ENCODE results near the gene CNGA2. TPM values are rescaled to one million over a fixed set of nuclear protein-coding genes. Genes with fewer than 3 reads are reported as not detected.

Gene CNGA2
- total RNA-seq, 2 experiments from 2014 or later = not detected

GRCh38 chrX:151703487-151703886 is 31.1 kb upstream of the CNGA2 start:
- intact Hi-C loops (cut with DNase I, micrococcal nuclease) = no loop called here
- no peak overlapping the region for H3K4me3 Mint-ChIP-seq
- Histone ChIP-seq H3K9me3 (ENCODE audit: control insufficient read depth in 1 of 2, insufficient read depth in 1 of 2, low read length in 2 of 2) (no peaks in the 10 kb centered on the region), H3K36me3 (ENCODE audit: insufficient read depth, low read length) (no peaks in the 10 kb centered on the region), H3K27me3 (ENCODE audit: control insufficient read depth in 1 of 2, insufficient read depth in 2 of 2, low read length in 2 of 2) (no peaks in the 10 kb centered on the region), H3K4me3 (ENCODE audit: low read length) (no peak overlapping the region), H3K27ac (ENCODE audit: low read depth in 1 of 2, low read length in 2 of 2) (no peak overlapping the region), H3K4me1 (ENCODE audit: insufficient read depth, low read length) (no peaks in the 10 kb centered on the region)
- H3K4me1 Mint-ChIP-seq (ENCODE audit: low read depth) = no peaks in the 10 kb centered on the region
- no peak overlapping the region for H3K27ac Mint-ChIP-seq
- ChIA-PET POLR2A (no interaction called here), CTCF (interaction anchor here (0.6 kb wide), 1 partner anchor 410 kb away, joined by 3 read pairs; no protein-coding TSS in a partner anchor)
- TF ChIP-seq CTCF (IDR thresholded peaks at IDR 0.05) = no peak
- no peak for DNase-seq
- H3K36me3 Mint-ChIP-seq (ENCODE audit: low read depth) = no peaks in the 10 kb centered on the region
- H3K9me3 Mint-ChIP-seq = no peaks in the 10 kb centered on the region
- H3K27me3 Mint-ChIP-seq = no peaks in the 10 kb centered on the region
- ATAC-seq (ENCODE audit: poor library complexity) = no peak

- H3K9me3 Mint-ChIP-seq = no peaks in the 10 kb centered on the region
Measured at GRCh38 chrX:151704041-151704663, 30.4 kb upstream of the CNGA2 start.

GRCh38 chrX:151708821-151709220 is 25.7 kb upstream of the CNGA2 start:
- H3K9me3 ChIP-seq (ENCODE audit: control insufficient read depth in 1 of 2, insufficient read depth in 1 of 2, low read length in 2 of 2) = no peaks in the 10 kb centered on the region
- TF ChIP-seq CTCF (IDR thresholded peaks at IDR 0.05) = no peak
- no peaks in the 10 kb centered on the region for H3K27me3 Mint-ChIP-seq
- DNase-seq (no peak), ATAC-seq (ENCODE audit: poor library complexity) (no peak)
- ChIA-PET CTCF (no interaction called here), POLR2A (no interaction called here)
- H3K4me1 Mint-ChIP-seq (ENCODE audit: low read depth) = no peaks in the 10 kb centered on the region
- H3K9me3 Mint-ChIP-seq = no peaks in the 10 kb centered on the region
- no peaks in the 10 kb centered on the region for H3K36me3 ChIP-seq (ENCODE audit: insufficient read depth, low read length)
- no peak overlapping the region for H3K4me3 ChIP-seq (ENCODE audit: low read length)
- no peaks in the 10 kb centered on the region for H3K27me3 ChIP-seq (ENCODE audit: control insufficient read depth in 1 of 2, insufficient read depth in 2 of 2, low read length in 2 of 2)
- no peaks in the 10 kb centered on the region for H3K36me3 Mint-ChIP-seq (ENCODE audit: low read depth)
- H3K27ac Mint-ChIP-seq = no peak overlapping the region
- no peak overlapping the region for H3K4me3 Mint-ChIP-seq
- no peak overlapping the region for H3K27ac ChIP-seq (ENCODE audit: low read depth in 1 of 2, low read length in 2 of 2)
- H3K4me1 ChIP-seq (ENCODE audit: insufficient read depth, low read length) = no peaks in the 10 kb centered on the region
- intact Hi-C loops (cut with DNase I, micrococcal nuclease) = no loop called here

More at GRCh38 chrX:151704041-151704663, 30.4 kb upstream of the CNGA2 start:
- DNase-seq (no peak), ATAC-seq (ENCODE audit: poor library complexity) (no peak)
- no peaks in the 10 kb centered on the region for H3K27me3 ChIP-seq (ENCODE audit: control insufficient read depth in 1 of 2, insufficient read depth in 2 of 2, low read length in 2 of 2)
- H3K4me1 ChIP-seq (ENCODE audit: insufficient read depth, low read length) = no peaks in the 10 kb centered on the region
- H3K4me1 Mint-ChIP-seq (ENCODE audit: low read depth) = no peaks in the 10 kb centered on the region
- POLR2A ChIA-PET = no interaction called here
- CTCF ChIA-PET = no interaction called here
- no peak overlapping the region for H3K4me3 Mint-ChIP-seq
- H3K27ac Mint-ChIP-seq = no peak overlapping the region
- no peaks in the 10 kb centered on the region for H3K9me3 ChIP-seq (ENCODE audit: control insufficient read depth in 1 of 2, insufficient read depth in 1 of 2, low read length in 2 of 2)
- TF ChIP-seq CTCF (IDR thresholded peaks at IDR 0.05) = no peak
- no peak overlapping the region for H3K27ac ChIP-seq (ENCODE audit: low read depth in 1 of 2, low read length in 2 of 2)
- no peak overlapping the region for H3K4me3 ChIP-seq (ENCODE audit: low read length)
- no peaks in the 10 kb centered on the region for H3K27me3 Mint-ChIP-seq
- no peaks in the 10 kb centered on the region for H3K36me3 Mint-ChIP-seq (ENCODE audit: low read depth)
- intact Hi-C loops (cut with DNase I, micrococcal nuclease) = no loop called here
- H3K36me3 ChIP-seq (ENCODE audit: insufficient read depth, low read length) = no peaks in the 10 kb centered on the region
